ENCODE data around the gene FAM174C.

Gene FAM174C

DNA sequence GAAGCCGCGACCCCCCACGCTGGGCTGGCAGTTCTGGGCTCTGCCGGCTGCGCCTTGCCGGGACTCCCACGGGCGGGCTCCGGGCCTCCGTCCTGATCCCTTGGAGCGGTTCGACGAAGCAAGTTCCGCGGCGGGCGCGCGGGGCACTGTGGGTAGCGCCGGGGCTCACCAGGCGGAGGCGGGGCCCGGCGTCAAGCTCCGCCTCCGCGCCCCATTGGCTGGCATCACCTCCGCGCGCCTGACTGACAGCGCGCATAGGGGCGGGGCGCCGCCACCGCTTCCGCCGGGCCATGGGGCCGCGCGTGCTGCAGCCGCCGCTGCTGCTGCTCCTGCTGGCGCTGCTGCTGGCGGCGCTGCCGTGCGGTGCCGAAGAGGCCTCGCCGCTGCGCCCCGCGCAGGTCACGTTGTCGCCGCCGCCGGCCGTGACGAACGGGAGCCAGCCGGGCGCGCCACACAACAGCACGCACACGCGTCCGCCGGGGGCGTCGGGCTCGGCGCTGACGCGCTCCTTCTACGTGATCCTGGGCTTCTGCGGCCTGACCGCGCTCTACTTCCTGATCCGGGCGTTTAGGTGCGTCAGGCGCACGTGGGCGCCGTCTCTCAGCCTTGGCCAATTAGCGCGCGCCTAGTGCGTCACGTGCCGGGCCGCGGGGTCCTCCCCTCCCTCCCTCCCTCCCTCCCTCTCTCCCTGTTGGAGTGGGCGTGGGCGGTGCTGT is at the start of gene FAM174C:
TSS of gene FAM174C (plus strand) at position 271 of the 716 bp plus-strand sequence. CDS start at position 291, 20 bp downstream.
- peak; percentile 95 for DNase-seq

DNA sequence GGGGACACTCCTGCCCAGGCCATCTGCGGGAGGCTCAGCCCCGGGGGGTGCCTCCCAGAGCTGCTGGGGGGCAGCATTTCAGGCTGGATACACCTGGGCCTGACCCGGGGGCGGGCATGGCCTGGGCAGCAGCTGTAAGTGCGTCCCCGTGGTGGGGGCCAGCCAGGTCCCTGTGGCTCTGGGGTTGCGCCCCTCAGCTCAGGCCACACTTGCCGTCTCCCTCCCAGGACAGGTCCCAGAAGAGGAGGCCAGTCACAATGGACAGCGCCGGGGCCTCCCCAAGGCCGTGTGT is 49.2 kb upstream of the FAM174C start:
- no peak for DNase-seq

DNA sequence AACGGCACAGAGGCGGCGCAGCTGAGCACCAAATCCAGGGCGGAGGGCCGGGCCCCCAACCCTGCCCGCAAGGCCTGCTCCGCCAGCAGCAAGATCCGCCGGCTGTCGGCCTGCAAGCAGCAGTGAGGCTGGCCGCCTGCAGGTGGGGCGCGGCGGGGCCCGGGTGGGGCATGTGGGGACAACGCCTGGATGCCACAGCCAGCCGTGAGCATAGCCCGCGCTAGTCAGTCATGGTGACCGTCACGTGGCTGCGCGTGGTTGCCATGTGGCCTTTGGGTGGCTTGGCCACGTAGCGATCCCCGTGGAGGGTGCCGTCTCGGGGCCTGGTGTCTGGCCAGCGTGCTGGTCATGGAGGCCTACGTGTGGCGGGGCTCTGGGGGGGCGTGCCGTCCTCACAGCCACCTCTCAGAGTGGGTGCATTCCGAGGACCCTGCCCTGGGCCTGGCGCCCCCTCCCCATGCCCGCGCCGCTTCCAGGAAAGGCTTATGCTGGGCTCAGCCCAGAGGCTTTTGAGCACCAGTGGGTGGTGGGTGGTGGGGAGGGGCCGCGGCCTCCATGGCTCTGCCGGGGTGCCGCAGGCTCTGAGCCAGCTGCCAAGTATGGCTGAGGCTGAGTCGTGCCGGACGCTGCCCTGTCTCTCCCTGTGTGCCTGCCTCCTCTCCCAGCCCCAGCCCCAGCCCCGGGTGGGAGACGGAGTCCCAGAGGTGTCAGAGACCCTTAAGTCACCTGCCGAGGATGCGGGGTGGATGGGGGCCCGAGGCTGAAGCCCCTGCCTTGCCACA is 48.6 kb upstream of the FAM174C start:
- DNase-seq, result no peak

DNA sequence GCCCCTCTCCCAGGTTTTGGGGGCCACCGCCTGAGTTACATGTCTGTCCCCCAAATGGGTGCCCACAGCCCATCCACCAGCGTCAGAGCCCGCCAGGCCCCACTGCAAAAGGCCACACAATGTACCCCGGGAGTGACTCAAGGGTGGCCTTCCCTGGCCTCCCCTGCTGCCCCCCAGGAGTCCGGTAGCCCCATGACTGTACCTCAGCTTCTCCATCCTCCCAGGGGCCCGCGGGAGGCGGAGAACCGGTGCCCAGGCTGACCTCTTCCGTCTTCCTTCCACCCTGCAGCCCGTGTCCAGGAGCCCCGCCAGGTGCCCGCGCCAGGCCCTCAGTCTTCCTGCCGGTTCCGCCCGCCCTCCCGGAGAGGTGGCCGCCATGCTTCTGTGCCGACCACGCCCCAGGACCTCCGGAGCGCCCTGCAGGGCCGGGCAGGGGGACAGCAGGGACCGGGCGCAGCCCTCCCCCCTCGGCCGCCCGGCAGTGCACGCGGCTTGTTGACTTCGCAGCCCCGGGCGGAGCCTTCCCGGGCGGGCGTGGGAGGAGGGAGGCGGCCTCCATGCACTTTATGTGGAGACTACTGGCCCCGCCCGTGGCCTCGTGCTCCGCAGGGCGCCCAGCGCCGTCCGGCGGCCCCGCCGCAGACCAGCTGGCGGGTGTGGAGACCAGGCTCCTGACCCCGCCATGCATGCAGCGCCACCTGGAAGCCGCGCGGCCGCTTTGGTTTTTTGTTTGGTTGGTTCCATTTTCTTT is 47.9 kb upstream of the FAM174C start:
- DNase-seq, result no peak

DNA sequence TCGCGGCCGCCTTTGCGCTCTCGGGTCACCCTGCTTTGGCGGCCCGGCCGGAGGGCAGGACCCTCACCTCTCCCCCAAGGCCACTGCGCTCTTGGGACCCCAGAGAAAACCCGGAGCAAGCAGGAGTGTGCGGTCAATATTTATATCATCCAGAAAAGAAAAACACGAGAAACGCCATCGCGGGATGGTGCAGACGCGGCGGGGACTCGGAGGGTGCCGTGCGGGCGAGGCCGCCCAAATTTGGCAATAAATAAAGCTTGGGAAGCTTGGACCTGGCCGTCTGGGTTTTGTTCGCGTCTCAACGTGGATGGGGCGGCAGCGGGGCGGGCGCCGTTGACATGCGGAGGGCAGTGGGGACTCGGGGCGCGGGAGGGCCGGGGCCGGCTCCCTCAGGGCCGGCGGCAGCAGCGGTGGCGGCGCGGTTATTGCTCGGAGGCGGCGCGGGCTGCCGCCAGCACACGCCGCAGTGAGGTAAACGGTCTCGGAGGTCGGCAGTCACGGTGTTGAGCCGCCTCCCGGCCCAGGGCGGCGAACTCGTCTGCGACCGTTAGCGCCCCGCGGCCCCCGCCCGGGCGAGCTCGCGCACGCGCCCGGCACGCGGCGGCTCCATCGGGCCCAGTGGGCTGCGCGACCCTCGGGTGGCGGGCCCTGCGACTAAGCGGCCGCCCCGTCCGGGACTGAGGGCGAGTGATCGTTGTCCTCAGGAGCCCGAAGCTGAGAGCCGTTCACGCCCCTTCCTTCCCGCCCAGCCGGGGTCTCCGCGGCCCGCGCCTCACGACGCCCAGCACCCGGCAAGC is 47.0 kb upstream of the FAM174C start:
- no peak for DNase-seq

DNA sequence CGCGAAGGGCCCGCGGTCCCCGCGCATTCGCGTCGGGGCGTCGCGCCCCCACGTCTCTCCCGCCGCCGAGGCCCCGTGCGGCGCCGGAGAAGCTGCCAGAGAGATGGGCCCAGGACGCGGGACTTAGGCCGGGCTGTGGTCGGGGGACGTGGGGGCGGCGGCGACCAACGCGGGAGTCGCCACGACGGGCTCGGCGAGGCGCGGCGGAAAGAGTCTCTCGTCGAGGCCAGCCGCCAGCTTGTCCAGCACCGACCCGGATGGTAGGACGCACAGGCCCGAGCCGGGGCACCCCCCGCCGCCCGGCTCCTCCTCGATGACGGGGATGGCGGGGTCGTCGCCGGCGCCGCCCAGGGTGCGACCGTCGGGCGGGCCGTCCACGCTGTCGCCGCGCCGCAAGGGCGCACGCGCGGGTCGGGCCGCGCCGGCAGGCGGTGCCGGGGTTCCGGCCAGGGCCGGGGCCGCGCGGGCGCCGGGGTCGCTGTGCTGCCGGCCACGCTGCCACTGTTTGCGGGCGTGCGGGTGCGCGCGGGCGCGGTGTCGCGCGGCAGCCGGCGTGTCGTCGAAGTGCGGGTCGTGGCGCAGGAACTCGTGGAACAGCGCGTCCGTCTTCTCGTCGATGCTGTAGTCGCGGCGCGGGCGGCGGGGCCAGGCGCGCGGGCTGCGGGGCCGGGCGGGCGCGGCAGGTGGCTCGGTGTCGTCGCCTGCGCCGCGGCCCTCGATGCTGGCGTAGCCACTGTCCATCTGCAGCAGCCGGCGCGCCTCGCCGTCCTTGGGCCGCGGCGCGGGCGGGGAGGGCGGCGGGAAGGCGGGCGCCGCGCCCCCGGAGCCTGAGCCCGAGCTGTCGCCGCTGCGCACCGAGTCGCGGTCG is 46.0 kb upstream of the FAM174C start:
- no peak for DNase-seq

DNA sequence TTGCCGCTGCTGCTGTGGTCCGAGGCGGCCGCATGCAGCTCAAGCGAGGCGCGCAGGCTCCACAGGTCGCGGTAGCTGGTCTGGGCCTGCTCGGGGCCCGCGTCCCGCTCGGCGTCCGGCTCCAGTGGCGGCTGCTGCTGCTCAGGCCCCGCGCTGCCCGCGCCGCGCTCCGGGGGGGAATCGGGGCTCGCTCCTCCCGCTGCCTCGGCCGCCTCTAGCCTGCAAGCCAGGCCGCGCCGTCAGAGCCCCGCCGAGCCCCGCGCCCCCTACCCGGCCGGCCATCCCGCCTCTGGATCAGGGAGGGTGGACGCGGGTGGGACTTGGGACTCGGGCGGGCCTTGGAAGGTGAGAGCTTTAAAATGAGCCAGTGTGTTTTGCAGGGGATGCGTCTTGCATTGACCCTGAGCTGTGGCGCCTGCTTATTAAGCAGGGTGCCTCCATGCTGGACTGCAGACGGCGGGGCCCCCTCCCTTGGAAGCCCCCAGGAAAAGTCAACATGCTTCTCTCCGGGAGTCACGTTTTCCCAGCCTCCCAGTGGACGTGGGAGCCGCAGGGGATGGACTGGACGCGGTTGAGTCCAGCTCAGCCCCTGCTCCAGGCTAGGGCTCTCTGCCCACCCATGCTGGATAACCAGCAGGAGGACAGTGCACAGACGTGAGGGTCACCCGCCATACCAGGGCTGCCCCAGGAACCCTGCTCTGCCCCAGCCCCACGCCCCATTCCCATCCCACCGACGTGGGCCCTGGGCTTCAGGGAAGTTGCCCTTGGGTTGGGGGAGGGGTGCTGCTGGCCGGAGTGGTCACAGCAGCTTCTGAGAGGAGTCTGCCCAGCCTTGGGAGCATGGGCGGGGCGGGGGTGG is 45.2 kb upstream of the FAM174C start:
- DNase-seq, result no peak

DNA sequence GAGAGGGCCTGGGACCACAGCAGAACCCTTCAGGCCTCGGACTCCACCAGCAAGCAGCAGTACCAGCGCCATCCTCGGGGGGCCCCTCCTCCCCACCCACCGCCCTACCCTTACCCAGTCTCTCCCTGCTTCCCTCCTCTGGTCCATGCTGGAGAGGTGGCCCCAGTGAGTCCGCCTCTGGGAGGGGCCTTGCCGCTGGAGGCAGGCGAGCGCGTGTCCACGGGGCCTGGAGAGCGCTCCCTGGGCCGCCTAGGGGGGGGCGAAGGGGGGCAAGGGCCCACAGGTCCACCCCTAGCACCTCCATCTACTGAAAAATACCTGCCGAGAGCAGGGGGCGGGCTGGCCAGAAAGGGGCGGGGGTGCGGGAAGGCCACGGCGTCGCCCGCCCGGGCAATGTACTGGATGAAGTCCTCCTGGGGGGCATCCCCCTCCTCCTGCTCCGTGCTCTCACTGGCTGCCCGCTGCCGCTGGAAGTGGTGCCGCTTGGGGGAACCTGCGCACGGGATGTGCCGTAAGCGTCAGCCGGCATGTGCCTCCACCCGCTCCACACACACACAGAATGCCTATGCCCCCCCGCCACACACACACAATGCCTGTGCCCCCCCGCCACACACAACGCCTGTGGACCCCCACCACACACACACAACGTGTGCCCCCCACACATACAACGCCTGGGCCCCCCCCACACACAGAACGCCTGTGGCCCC is 44.4 kb upstream of the FAM174C start:
- no peak for DNase-seq

DNA sequence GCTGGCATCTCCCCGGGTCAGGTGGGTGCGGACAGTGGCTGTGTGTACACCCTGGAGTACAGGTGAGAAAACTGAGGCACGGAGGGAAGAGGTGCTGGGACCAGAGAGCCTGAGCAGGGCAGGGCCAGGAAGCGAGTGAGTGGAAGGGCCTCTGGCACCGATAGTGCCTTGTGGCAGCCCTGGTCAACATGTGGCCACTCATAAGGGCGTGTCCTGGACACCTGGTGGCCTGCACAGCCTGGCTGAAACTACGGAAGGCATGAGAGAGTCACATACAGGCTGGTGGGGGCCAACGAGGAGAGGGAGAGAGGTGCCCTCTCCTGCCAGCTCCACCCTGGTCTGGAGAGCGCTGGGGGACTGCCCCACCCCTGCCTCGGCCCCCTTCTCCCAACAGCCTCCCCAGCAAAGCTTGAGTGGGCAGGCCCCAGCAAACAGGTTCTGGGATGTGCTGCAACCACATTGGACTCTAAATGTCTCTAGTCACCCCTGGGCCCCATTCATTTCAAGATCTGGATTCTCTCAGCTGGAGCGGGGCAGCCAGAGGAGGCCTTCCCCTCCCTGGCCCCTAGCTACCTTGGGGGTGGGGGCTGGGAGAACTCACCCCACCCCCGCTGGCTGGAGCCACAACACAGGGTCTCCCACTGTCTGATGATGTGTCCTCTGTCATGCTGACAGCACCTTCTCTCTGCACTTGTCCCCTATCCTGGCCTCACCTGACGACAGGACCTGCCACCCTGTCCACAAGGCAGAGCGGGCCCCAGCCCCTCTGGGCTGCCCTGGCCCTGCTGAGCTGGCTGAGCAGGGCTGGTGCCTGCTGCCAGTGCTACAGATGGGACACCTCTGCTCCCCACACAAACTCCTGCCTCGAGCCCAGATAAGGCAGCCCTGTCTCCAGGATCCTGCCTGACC is 43.3 kb upstream of the FAM174C start:
- no peak for DNase-seq

DNA sequence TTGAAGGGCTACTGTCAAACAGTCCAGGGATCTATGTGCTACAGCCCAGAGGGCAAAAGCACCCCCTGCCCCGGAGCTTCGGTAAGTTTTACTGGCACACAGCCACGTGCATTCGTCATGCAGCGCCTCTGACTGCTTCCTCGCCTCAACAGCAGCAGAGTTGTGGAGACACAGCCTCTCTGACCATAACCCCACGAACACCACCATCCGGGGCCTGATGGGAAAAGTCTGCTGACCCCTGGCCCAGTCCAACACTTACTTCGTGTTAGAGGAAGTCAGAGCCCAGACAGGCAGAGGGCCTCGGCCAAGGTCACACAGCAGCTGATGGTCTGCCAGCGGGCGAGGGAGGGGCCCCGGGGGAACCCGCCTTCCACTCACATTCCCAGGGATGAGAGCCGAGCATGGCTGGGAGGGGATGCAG is 42.7 kb upstream of the FAM174C start:
- DNase-seq, result no peak

DNA sequence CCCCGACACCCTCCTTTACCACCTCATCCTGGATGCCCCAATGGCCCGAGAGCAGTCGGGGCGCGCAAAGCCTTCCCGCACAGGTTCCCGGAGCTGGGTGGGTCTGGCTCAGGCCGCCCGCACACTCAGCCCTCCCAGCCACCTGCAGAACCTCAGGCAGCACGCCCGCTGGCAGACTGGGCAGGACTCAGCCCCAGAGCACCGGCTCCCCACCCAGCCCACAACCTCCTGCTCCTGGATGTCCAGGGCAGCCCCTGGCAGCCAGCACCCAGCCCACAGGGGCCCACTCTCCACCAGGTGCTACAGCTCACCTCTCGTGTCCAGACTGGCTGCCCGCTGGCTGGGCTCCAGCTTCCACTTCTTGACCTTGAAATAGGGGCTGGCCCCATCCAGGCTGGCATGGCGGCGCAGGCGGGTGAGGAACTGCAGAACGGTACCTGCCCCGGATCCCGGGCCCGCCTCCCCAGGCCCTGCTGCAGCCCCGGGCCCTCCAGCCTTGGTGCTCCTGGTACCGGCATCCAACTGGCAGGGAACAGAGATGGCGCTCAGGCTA is 42.1 kb upstream of the FAM174C start:
- no peak for DNase-seq

DNA sequence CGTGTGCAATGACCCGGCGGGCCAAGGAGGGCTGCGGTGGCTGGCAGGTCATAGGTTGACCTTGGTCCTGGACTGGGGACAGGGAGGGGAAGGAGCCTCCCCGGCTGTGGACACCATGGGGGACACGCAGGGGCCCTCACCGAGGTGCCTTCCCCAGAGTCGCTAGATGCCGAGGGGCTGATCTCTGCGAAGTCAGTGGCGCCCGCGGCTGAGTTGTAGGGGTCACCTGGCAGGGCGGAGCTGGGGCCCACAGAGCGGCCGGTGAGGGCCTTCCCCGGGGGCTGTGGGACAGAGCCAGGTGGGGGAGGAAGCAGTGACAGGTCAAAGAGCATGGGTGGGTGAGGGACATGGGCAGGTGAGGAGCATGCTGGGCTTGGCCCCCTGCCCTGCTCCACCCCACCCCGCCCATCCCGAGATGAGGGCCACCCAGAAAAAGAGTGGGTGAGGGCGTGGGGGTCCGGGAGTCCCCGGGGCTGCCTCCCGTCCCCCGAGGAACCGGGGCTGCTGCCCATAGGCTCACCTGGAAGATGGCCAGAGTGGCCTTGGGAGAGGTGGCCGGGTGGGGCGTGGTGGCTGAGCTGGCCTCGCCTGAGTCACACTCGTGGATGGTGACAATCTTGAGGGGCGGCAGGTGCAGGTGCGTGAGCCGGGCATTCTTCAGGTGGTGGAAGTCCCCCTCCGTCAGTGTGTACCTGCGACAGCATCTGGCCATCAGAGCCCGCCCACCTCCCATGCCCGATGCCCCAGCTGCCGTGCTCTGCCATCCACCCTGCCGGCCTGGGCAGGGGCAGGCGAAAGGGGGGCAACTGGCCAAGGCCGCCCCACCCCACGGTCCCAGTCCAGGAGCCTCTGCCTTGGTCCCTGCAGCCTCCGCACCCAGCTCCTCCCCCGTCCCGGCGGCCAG is 41.0 kb upstream of the FAM174C start:
- no peak for DNase-seq

DNA sequence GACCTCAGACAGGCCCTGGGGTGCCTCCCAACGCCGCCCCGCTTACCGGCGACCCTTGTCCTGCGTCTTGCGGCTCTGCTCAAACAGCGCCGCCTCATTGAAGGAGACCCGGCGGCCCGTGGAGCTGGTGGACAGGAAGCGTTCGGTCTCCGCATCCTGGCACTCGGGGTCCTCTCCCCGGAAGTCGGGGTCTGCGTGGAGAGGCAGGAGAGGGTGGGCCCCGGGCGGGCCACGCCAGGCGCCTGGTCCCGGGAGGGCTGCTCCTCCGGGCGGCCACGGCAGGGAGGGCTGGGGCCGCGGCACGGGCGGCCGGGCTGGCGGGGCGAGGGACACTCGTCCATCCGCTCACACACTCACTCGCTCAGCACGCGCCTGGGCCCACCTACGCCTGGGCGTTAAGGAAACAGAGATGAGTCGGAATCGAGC is 40.4 kb upstream of the FAM174C start:
- DNase-seq, result no peak

DNA sequence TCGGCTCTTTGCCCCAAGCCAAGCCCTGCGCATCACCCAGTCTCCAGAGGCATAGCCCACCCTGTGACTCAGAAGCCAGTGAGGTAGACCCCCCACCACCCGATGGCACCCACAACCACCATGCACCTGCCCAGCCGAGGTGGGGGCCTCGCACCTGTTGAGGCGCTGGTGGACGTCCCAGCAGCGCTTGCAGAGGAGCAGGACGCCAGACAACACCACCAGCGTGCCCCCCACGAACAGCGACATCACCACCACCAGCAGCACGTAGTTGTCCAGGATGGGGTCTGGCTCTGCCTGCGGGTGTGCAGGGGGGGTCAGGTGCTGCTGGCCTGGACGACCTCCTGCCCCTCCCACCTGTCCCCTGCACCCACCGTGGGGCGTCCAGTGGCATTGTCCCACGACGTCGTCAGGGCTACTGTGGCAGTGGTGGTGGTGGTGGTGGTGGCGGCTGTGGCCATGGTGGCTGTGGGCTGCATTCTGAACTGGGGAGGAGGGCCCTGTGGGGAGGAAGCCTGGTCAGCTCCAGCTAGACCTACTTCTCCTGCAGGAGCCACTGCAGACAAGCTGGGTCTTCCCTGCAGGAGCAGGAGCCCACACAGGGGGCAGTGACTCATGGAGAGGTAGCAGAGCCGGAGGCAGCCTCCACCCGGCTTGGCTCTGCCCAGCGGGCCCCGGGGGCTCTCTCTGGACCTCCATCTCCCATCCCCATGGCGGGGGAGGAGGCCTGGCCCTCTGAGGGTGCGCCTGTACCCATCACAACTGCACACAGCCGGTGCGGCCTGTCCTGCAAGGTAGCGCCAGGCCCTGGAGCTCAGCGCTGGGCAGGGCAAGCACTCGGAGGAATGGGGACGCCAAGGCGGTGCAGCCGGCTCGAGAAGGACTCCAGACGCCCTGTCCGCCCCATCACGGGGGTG is 39.4 kb upstream of the FAM174C start:
- DNase-seq, result no peak

DNA sequence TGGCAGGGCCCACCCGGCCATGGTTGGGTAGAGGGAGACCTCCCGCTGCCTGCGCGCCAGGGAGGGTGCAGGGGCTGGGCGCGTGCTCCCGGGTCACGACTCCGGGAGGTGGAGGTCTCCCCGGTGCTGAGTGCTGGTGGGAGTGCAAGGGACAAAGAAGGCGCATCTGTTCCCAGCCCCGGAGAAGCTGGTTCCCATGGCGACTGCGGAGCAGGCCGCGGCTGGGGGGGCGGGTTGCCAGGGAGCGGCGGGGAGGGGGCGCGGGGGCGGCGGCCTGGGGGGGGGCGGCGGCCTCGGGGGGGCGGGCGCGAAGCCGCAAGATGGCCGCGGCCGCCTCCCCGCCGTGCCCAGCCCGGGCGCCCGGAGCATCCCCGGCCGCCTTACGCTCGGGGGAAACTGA is 38.8 kb upstream of the FAM174C start:
- no peak for DNase-seq

DNA sequence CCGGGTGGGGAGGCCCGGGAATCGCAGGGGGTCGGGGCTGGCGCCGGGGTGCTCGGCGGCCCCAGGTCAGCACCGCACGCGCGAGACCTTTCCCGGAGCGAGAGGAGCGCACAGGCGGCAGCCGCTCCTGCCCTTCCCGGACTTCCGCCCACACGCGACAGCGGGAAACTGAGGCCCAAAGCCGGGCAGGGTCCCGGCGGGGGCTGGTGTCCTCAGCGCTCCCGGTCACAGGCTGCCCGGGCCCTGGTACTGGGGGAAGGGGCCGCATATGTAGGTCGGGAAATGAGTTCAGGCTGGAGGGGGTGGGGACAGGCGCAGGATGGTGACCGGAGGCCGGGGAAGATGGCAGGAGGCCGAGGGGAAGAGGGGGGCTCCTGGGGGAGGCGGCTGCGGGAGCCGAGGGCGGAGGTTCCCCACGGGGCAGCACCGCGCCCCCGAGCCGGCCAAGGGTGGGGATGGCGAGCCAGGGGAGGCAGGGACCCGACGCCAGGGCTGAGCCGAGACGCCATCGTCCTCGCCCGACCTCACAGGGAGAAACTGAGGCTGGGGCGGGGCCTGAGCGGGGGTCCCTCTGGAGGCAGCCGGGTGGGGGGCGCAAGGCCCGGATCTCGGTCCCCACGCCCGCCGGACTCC is 38.2 kb upstream of the FAM174C start:
- DNase-seq, result no peak
